Osteocyte (in vitro differentiated cells): ENCODE results near the gene CDK10. TPM values are rescaled to one million over a fixed set of nuclear protein-coding genes. Genes with fewer than 3 reads are reported as not detected.

ENCODE experiments used
- DNase-seq: peaks from one replicate; pipeline ENCODE4 v3.0.0; 2021; ENCODE audit warnings: mixed read lengths; ENCODE audit not compliant: unreplicated experiment; ENCODE audit errors: extremely low spot score
- H3K27ac Mint-ChIP-seq: one replicate; pipeline ENCODE4 v1.8.0; 2021; ENCODE audit warnings: mild to moderate bottlenecking, mixed read lengths; ENCODE audit not compliant: unreplicated experiment
- H3K27me3 Mint-ChIP-seq: one replicate; pipeline ENCODE4 v1.8.0; 2021; ENCODE audit warnings: mixed read lengths; ENCODE audit not compliant: unreplicated experiment
- H3K36me3 Mint-ChIP-seq: one replicate; pipeline ENCODE4 v1.8.0; 2021; ENCODE audit warnings: mixed read lengths; ENCODE audit not compliant: unreplicated experiment
- H3K4me1 Mint-ChIP-seq: one replicate; pipeline ENCODE4 v1.8.0; 2021; ENCODE audit warnings: mixed read lengths; ENCODE audit not compliant: unreplicated experiment
- H3K4me3 Mint-ChIP-seq: one replicate; pipeline ENCODE4 v1.8.0; 2021; ENCODE audit warnings: mild to moderate bottlenecking, moderate library complexity, mixed read lengths; ENCODE audit not compliant: unreplicated experiment
- H3K9me3 Mint-ChIP-seq: one replicate; pipeline ENCODE4 v1.8.0; 2021; ENCODE audit warnings: mixed read lengths; ENCODE audit not compliant: unreplicated experiment
- total RNA-seq: library from RNA; stranded (reverse); gene quantifications from 2 replicates; pipeline ENCODE4 v1.2.1, GENCODE V29; 2021
- TF ChIP-seq, protein P1 (sequence below): fragments of 200-600 bp; sonication (generic); IDR thresholded peaks from 2 replicates; pipeline ENCODE4 v1.5.0; 2021; ENCODE audit warnings: antibody characterized with exemption, mild to moderate bottlenecking, moderate library complexity

The CDK10 gene
- total RNA-seq, 1 donor from 2014 or later = 91.5 TPM

DNA sequence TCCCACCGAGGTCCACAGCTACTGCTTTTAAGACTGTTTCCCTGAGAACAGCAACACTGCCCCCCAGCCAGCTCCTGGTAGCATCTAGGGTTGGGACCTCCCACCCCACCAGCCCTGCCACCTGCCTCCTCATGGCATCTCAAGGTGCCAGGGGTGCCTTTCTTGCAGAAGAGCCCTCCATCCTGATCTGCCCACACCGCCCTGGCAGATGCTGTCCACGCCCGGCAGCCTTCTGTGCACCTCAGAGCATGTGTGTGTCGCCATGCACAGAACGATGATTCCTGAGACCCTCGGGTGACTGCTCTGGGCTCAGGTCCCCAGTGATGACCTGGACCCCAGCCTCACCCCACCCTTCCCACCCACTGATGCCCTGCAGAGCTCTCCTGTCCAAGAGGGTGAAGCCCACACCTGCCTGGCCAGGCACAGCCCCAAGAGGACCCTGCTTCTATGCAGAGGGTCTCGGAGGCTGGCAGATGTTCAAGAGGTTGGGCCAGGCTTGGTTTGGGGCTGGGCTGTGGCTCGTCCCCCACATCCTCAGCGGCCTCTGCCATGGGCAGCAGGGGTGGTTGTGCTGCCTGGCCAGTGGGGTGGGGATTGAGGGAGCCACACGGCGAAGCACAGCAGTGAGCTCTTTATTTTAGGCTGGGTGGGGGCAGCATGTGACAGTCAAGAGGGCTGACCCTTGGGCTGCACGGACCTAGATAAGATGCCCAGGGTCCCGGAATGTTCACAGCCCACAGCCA lies 20.2 kb downstream of the CDK10 start:
- no peak overlapping the region for H3K4me3 Mint-ChIP-seq
- no peaks in the 10 kb centered on the region for H3K36me3 Mint-ChIP-seq
- H3K27me3 Mint-ChIP-seq = no peaks in the 10 kb centered on the region
- H3K27ac Mint-ChIP-seq = no peak overlapping the region
- H3K9me3 Mint-ChIP-seq = no peaks in the 10 kb centered on the region
- H3K4me1 Mint-ChIP-seq = peaks cover 5% of the 10 kb centered on the region
- DNase-seq = no peak
- TF ChIP-seq, protein P1, sequence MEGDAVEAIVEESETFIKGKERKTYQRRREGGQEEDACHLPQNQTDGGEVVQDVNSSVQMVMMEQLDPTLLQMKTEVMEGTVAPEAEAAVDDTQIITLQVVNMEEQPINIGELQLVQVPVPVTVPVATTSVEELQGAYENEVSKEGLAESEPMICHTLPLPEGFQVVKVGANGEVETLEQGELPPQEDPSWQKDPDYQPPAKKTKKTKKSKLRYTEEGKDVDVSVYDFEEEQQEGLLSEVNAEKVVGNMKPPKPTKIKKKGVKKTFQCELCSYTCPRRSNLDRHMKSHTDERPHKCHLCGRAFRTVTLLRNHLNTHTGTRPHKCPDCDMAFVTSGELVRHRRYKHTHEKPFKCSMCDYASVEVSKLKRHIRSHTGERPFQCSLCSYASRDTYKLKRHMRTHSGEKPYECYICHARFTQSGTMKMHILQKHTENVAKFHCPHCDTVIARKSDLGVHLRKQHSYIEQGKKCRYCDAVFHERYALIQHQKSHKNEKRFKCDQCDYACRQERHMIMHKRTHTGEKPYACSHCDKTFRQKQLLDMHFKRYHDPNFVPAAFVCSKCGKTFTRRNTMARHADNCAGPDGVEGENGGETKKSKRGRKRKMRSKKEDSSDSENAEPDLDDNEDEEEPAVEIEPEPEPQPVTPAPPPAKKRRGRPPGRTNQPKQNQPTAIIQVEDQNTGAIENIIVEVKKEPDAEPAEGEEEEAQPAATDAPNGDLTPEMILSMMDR = no peak

DNA sequence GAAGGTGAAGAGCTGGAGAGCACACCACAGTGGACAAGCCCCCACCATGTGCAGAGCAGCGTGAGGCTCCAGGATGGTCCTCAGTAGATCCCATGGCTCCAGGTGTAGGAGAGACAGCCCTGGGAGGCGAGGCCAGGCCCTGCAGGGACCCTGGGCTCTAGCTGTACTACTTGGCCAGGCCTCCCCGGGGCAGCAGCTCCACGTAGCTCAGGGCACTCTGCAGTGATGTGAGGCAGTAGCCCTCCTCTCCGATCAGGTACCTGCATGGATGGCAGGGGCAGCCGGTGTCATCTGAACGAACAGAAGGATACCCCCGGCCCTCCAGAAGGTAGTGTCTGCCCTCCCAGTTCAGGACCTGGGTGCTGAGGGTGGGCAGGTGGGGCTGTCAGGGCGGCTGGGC lies 21.2 kb downstream of the CDK10 start:
- H3K9me3 Mint-ChIP-seq = no peaks in the 10 kb centered on the region
- TF ChIP-seq, protein P1 = no peak
- H3K4me3 Mint-ChIP-seq = no peak overlapping the region
- no peak for DNase-seq
- peaks cover 5% of the 10 kb centered on the region for H3K4me1 Mint-ChIP-seq
- H3K27me3 Mint-ChIP-seq = no peaks in the 10 kb centered on the region
- H3K27ac Mint-ChIP-seq = no peak overlapping the region
- H3K36me3 Mint-ChIP-seq = no peaks in the 10 kb centered on the region

DNA sequence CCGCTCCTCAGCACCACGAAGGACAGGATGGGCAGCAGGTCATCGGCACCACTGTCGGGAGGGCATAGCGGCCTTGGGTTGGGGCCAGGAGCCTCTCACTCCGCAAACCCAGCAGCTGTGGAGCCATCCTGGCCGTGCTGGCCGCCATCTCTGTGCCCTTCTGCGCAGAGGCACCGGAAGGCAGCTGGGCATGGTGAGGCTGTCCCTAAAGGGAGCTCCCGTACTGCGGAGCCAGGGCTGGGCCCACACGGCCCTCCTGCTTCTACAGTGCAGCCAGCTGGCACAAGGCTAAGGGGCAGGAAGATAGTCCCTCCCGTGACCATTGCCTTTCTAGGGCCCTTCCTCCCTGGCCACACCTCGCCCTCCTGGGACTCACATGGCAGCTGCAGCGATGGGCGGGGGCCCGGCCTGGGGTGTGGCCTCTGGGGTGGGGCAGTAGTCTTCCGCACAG lies 22.0 kb downstream of the CDK10 start:
- Mint-ChIP-seq H3K4me3 (no peak overlapping the region), H3K27ac (no peak overlapping the region), H3K36me3 (no peaks in the 10 kb centered on the region), H3K4me1 (peaks cover 5% of the 10 kb centered on the region), H3K27me3 (no peaks in the 10 kb centered on the region), H3K9me3 (no peaks in the 10 kb centered on the region)
- TF ChIP-seq, protein P1 = no peak
- no peak for DNase-seq

DNA sequence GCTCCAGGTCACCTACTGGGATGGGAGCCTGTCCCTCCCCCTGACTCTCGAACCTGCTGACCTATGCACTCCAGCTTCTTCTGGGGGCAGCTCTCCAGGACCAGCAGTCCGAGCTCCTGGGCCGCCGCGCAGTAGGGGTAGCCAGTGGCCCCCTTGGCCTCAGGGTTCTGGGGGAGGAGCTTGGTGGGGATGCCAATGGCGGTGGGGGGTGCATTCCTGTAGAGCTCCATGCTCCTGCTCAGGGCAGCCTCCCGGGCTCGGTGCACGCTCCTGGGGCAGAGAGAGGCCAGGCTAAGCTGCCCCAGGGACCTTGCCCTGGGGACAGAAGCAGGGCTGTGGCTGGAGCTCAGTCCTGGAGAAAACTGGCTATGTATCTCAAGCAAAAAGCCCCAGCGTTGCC lies 22.7 kb downstream of the CDK10 start:
- H3K9me3 Mint-ChIP-seq = no peaks in the 10 kb centered on the region
- H3K36me3 Mint-ChIP-seq = no peaks in the 10 kb centered on the region
- H3K27me3 Mint-ChIP-seq = no peaks in the 10 kb centered on the region
- peaks cover 5% of the 10 kb centered on the region for H3K4me1 Mint-ChIP-seq
- no peak overlapping the region for H3K27ac Mint-ChIP-seq
- no peak overlapping the region for H3K4me3 Mint-ChIP-seq
- DNase-seq = no peak
- TF ChIP-seq, protein P1 = no peak

DNA sequence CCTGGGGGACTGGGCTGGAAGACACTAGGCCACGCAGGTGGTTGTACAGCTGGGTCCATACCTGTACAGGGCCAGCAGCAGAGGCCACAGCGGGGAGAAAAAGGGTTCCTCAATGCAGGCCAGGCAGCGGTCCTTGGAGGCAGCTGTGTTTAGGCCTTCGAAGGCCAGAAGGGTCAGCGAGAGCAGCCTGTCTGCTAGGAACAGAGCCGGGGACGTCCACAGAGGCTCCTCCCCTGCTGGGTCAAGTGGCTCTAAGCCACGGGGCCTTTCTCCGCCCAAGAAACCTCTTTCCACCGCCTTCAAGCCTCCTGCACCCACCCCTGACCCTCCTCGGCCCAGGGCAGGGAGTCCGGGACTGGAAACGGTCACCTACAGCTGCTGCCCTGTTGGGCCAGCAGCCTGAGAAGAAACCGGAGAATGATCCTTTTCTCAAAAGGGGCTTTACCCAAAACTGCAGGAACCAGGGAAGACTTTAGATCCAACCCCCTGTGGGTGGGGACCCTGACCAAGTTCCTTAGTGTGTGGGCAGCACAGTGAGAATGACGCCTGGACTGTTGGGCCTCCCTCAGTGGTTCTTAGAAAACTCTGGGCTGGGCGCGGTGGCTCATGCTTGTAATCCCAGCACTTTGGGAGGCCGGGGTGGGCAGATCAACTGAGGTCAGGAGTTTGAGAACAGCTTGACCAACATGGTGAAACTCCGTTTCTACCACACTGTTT lies 23.4 kb downstream of the CDK10 start:
- Mint-ChIP-seq H3K36me3 (peaks cover under 1% of the 10 kb centered on the region), H3K4me1 (peaks cover 5% of the 10 kb centered on the region), H3K27ac (no peak overlapping the region), H3K4me3 (no peak overlapping the region), H3K27me3 (no peaks in the 10 kb centered on the region), H3K9me3 (no peaks in the 10 kb centered on the region)
- TF ChIP-seq, protein P1 = no peak
- no peak for DNase-seq
